GM13977 (cell line): ENCODE results near the gene LEMD1.

ENCODE experiments used
- DNase-seq: peaks from one replicate; pipeline ENCODE4 v3.0.0; 2012; ENCODE audit warnings: low spot score
- in situ Hi-C: fragments of 300-500 bp; cut with MboI; formaldehyde crosslinking; loops from one replicate; pipeline ENCODE4 v1.12.0; 2022; ENCODE audit warnings: low sequenced_read_pairs, low pct_unique_long_range_greater_than_20kb, mixed read lengths, inconsistent platforms; ENCODE audit not compliant: unreplicated experiment
- TF ChIP-seq, protein P1 (sequence below): IDR thresholded peaks from 2 replicates; pipeline ENCODE4 v1.5.1; 2012; ENCODE audit warnings: mild to moderate bottlenecking, control low read depth; ENCODE audit not compliant: insufficient read depth; ENCODE audit errors: extremely low read depth, missing control alignments

The LEMD1 gene

DNA sequence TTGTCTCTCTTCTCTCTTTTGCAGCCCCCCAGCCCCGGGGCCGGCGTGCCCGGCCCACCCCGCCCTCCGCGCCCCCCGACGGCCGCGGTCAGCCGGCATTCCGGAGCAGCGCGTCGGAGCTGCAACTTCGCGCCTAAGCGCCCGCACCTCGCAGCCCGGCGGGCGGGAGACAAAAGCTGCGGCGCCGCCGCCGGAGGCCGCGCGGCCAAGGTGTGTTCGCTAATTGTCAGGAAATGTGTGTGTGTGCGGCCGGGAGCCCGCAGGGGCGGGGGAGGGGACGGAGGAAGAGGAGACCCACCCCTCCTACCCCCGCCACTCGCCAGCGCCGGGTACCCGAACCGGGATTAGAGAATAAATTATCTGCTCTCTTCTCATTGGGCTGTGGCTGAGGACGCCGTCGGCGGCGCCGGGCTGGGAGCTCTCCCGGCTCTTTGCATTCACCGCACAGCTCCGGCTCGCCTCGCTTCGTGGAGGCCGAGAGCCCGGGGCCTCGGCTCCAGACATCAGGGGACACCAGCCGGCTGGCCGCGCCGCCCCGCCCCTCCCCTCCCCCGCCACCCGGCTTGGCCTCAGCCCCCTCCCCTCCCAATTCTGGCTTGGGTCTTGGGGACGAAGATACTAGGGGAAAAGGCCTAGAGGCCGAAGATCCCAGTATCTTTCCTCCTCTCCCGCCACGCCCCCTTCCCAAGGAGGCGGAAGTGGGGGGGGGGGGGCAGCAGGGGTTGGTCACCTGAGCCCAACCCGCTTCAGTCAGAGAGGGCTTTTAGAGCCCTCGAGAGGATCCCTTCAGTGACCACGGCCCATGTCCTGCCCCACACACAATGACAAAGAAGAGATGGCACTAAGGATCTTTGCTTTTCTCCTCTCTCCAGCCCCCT, 35.3 kb upstream of the LEMD1 start:
- TF ChIP-seq, protein P1, sequence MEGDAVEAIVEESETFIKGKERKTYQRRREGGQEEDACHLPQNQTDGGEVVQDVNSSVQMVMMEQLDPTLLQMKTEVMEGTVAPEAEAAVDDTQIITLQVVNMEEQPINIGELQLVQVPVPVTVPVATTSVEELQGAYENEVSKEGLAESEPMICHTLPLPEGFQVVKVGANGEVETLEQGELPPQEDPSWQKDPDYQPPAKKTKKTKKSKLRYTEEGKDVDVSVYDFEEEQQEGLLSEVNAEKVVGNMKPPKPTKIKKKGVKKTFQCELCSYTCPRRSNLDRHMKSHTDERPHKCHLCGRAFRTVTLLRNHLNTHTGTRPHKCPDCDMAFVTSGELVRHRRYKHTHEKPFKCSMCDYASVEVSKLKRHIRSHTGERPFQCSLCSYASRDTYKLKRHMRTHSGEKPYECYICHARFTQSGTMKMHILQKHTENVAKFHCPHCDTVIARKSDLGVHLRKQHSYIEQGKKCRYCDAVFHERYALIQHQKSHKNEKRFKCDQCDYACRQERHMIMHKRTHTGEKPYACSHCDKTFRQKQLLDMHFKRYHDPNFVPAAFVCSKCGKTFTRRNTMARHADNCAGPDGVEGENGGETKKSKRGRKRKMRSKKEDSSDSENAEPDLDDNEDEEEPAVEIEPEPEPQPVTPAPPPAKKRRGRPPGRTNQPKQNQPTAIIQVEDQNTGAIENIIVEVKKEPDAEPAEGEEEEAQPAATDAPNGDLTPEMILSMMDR = no peak
- in situ Hi-C loops = no loop called here
- DNase-seq = no peak

- in situ Hi-C loops = no loop called here
- no peak for DNase-seq
- TF ChIP-seq, protein P1 = no peak
Measured at GRCh38 chr1:205456383-205456867, 34.6 kb upstream of the LEMD1 start.

DNA sequence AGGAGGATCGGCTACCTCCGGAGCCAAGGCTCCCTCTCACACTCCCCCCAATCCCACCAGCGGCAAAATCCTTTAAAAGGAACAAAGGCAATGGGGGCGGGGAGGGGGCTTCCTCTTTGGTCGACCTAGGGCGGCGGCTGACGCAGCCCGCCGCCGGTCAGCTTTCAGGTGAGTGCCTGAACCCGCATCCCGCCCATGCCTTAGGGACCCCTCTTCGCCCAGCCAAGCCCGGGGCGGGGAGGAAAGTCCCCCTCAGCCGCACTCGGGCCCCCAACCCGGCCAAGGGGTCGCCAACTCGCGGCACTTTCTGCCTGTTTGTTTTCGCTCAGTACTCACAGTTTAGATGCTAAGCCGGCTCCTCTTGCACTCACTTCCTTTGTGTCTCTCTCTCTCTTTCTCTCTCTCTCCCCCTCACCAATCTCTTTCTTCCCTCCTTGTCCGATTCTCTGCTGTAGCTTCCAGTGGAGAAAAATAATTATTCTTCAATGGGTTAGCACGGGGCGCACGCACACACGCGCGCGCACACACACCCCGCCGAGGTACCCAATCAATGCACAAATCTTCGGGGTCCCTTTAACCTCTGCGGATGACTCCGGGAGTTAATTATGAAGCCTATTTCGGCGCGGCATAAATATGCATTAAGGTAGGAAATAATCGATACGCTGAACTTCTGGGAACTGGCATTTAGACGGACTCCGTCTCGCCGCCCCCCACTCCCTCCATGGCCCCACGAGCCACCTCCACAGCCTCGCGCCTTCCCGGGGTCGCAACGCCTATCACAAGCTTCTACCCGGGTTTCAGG, 33.9 kb upstream of the LEMD1 start, which contains the start of gene BLACAT1:
Gene BLACAT1 (minus strand): TSS at position 465 of the 802 bp plus-strand sequence.
- in situ Hi-C loops = no loop called here
- TF ChIP-seq, protein P1 = no peak

DNA sequence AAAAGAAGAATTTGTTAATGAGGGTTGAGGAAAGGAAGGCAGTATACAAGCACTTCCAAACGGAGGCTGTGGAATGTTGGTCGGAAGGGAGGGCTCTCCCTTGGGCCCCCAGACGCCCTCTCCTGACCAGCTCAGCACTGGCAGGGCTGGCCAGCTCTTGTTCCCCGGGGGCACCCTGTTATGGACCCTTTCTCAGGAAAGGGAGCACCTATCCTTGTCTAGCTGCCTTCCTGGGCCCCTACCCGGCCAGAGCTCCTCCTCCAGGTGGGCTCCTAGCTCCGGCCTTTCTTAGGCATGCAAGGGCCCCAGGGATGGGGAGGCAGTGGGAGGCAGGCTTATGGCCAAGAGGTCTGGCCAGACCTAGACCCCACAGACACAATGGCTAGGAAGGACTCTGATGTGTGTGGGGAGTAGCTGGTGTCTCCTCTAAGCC, 33.1 kb upstream of the LEMD1 start:
- TF ChIP-seq, protein P1 = no peak
- in situ Hi-C loops = no loop called here
- no peak for DNase-seq

More for the DNA sequence above, 33.9 kb upstream of the LEMD1 start, which contains the start of gene BLACAT1:
- no peak for DNase-seq

DNA sequence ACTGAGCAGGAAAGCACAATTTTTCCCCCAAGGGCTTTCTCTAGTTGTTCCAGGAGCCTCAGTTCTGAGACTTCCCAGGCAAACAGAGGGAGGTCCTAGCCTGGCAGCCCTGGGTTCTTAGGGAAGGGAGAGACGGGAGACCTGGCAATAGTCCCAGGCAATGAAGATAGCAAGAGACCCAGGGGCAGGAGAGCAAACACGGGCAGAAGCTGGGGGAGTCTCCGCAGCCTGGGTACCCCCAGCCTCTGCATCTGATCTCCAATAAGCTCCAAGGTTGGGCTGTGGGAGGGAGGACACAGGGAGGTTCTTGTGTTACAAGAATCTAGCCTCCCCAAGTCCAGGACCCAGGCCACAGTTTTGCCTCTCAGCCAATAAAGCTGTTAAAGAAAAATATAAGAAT, 31.6 kb upstream of the LEMD1 start:
- in situ Hi-C loops = no loop called here
- TF ChIP-seq, protein P1 = no peak
- no peak for DNase-seq

GRCh38 chr1:205452933-205453332, 31.1 kb upstream of the LEMD1 start:
- no peak for DNase-seq
- in situ Hi-C loops = no loop called here
- TF ChIP-seq, protein P1 = no peak
